ENCODE measurements around the gene LDAF1.
"Not testable (repeated sequence)": the region's sequence is repeated elsewhere in the genome, so short reads cannot be mapped to it uniquely, and the experiment has no call there.

LDAF1 gene

DNA sequence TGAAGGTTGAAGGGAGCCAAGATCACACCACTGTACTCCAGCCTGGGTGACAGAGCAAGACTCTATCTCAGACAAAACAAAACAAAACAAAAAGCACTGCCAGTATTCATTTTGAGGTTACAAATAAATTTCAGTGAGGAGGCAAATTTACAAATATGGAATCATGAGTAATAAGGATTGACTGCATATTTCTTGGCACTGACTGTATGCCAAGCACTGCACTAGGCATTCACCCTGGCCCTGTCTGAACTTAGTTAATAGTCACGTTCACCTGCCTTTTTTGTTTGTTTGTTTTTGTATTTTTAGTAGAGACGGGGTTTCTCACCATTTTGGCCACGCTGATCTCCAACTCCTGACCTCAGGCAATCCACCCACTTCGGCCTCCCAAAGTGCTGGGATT lies 5.1 kb downstream of the LDAF1 start:
- no peak for DNase-seq

GRCh38 chr16:21164521-21165168 lies 6.2 kb downstream of the LDAF1 start:
- DNase-seq, result no peak

GRCh38 chr16:21166561-21166961 lies 8.1 kb downstream of the LDAF1 start:
- no peak for DNase-seq

GRCh38 chr16:21167360-21167759 lies 8.9 kb downstream of the LDAF1 start:
- DNase-seq, result no peak

GRCh38 chr16:21167929-21168602 lies 9.6 kb downstream of the LDAF1 start:
- no peak for DNase-seq

GRCh38 chr16:21169249-21169981 lies 10.9 kb downstream of the LDAF1 start:
- no peak for DNase-seq

DNA sequence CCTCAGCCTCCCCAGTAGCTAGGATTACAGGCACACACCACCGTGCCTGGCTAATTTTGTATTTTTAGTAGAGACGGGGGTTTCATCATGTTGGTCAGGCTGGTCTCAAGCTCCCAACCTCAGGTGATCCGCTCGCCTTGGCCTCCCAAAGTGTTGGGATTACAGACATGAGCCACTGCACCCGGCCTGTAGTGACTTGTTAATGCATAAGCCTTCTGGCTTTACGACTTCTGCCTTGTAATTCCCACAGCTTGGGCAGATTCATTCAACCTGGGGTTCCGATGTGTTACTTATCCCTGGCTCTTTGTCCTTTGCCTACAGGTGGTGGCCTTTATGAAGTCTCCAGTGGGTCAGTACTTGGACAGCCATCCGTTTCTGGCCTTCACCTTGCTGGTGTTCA lies 11.6 kb downstream of the LDAF1 start:
- DNase-seq, result not testable (repeated sequence)

DNA sequence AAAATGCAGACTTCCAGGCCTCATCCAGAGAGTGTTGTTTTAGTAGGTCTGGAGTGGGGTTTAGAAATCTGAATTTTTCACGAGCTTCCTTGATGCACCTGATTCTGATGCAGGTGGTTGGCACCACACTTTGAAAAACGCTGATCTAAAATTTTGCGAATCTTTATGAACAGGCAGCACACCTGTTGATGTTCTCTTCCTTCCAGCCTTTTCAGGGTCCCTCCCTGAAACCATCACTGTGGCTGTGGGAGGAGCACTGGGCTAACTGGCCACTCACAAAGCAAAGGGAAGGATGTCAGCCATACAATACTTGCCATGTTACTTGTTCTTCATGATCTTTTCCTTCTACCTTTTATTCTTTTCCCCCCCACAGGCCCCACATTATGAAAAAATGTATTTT lies 14.2 kb downstream of the LDAF1 start:
- no peak for DNase-seq

GRCh38 chr16:21175397-21175796 lies 16.9 kb downstream of the LDAF1 start:
- no peak for DNase-seq

- DNase-seq, result no peak
Observed at GRCh38 chr16:21179126-21179982, 20.9 kb downstream of the LDAF1 start.

- no peak for DNase-seq
Observed at GRCh38 chr16:21179983-21180365, 21.5 kb downstream of the LDAF1 start.

DNA sequence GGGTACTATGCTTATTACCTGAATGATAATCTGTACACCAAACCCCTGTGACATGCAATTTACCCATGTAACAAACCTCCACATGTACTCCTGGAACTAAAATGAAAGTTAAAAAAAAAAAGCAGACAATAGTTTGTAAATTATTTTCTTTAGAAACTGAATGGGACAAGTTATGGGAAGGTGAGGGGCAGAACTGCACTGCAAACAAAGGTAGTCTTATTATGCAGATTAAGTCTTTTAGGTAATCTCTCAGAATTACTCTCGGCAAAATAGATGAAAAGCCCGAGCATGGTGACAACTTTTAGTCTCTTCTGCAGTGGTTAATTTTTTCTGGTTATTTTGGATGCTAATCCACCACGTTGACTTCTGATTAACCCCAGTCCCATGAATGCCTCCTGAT lies 25.5 kb downstream of the LDAF1 start:
- DNase-seq, result no peak

- no peak for DNase-seq
Observed at GRCh38 chr16:21184834-21185233, 26.4 kb downstream of the LDAF1 start.

DNA sequence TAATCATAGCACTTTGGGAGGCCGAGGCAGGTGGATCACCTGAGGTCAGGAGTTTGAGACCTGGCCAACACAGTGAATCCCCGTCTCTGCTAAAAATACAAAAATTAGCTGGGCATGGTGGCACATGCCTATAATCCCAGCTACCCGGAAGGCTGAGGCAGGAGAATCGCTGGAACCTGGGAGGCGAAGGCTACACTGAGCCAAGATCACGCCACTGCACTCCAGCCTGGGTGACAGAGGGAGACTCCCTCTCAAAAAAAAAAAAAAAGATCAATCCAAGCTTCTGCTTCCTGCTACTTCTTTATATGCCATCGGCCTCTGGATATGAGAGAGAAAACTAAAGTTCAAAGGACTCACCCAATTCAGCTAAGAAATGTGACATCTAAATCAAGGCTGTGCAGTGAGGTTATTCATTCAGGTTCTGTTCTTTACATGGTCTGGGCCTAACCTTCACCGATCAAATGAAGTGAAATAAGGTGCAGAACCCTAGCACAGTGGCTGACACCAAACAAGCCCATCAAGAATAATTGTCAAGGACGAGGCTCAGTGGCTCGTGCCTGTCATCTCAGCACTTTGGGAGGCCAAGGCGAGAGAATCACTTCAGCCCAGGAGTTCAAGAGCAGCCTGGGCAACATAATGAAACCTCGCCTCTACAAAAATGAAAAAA lies 27.3 kb downstream of the LDAF1 start:
- DNase-seq, result no peak

DNA sequence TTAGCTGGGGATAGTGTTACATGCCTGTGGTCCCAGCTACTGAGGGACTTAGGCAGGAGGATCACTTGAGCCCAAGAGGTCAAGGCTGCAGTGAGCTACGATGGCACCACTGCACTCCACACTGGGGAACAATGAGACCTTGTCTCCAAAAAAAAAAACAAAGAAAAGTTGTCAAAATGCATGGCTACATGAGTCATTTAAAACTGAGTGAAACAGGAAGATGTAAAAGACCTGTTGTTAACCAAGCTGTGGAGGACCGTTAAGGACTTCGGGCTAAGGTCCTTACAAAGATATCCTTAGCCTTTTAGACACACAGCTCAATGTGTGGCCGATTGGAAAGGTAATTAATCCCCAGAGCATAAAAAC lies 27.8 kb downstream of the LDAF1 start:
- DNase-seq, result no peak

DNA sequence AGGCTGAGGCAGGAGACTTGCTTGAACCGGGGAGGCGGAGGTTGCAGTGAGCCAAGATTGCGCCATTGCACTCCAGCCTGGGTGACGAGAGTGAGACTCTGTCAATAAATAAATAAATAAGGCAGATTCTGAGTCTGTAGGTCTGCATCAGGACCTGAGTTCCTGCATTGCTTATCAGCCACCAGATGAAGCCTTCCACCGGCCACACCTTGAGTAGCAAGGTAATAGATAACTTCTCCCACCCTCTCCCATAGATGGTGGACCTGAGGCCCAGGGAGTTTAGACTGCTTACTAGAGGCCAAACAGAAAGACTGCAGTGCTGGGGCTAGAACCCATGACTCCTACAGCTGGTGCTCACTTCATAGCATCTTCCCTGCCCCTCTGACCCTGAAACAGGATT lies 30.8 kb downstream of the LDAF1 start:
- no peak for DNase-seq

GRCh38 chr16:21190013-21190412 lies 31.5 kb downstream of the LDAF1 start:
- no peak for DNase-seq

GRCh38 chr16:21190599-21190998 lies 32.1 kb downstream of the LDAF1 start:
- DNase-seq, result no peak

- DNase-seq, result no peak
Observed at GRCh38 chr16:21192991-21193390, 34.5 kb downstream of the LDAF1 start.

GRCh38 chr16:21194771-21195301 lies 36.4 kb downstream of the LDAF1 start:
- DNase-seq, result no peak

- DNase-seq, result not testable (repeated sequence)
Observed at GRCh38 chr16:21195330-21195729, 36.9 kb downstream of the LDAF1 start.

GRCh38 chr16:21197112-21197511 lies 38.6 kb downstream of the LDAF1 start:
- no peak for DNase-seq

- no peak for DNase-seq
Observed at GRCh38 chr16:21197621-21198020, 39.1 kb downstream of the LDAF1 start.
